Ramos (cell line): Measurements from ENCODE around the gene VDAC1.

Experiments
- in situ Hi-C: fragments of 300-500 bp; cut with MboI; formaldehyde crosslinking; loops from one replicate; pipeline ENCODE4 v1.14.3; 2022; ENCODE audit warnings: low sequenced_read_pairs; ENCODE audit not compliant: unreplicated experiment

The VDAC1 gene

GRCh38 chr5:134026521-134027287 lies 21.9 kb upstream of the VDAC1 start:
- in situ Hi-C loops: loop anchor here (25.0 kb wide), 1 partner anchor 261 kb away; no protein-coding TSS in a partner anchor

- in situ Hi-C loops: loop anchor here (25.0 kb wide), 1 partner anchor 262 kb away; no protein-coding TSS in a partner anchor
Measured at GRCh38 chr5:134025786-134026185, 21.0 kb upstream of the VDAC1 start.

GRCh38 chr5:134024811-134025210 lies 20.0 kb upstream of the VDAC1 start:
- in situ Hi-C loops: loop anchor here (25.0 kb wide), 1 partner anchor 262 kb away; no protein-coding TSS in a partner anchor

- in situ Hi-C loops: no loop called here
Measured at GRCh38 chr5:134022333-134022732, 17.6 kb upstream of the VDAC1 start.

DNA sequence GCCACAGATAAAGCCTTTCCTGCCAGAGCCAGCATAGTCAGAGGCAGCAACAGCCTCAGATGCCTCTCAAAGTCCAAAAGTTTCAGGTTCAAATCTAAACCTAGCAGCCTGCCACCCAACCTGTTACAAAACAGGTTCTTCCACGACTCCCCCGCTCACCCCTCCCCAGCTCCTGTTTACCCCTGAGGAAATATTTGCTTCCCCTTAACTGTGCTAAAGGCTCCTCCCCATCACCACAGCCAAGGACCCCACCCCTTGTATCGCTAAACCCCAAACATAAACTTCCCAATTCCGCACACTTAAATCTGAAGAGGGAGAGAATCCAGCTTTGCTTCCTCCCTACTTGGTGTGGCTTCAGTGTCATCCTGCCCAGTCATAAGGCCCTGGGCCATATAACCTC lies 15.4 kb upstream of the VDAC1 start:
- in situ Hi-C loops: no loop called here

DNA sequence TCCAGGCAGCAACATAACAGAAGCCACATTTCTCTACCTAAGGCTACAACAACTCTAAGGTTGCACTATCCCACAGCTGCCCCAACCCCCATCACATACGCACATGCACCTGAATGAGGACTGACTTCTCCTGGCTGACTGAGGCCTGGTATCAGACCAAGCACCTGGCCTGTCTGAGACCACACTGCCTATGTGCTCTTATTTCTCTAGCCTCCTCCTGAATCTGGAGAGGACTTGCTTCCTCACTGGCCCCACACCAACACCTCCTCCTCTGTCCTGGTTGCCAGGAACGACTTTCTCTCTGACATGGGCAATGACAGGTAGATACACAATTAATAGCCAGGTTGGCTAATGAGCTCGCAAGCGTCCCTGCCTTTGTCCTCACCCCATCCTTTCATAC lies 14.9 kb upstream of the VDAC1 start:
- in situ Hi-C loops: no loop called here

DNA sequence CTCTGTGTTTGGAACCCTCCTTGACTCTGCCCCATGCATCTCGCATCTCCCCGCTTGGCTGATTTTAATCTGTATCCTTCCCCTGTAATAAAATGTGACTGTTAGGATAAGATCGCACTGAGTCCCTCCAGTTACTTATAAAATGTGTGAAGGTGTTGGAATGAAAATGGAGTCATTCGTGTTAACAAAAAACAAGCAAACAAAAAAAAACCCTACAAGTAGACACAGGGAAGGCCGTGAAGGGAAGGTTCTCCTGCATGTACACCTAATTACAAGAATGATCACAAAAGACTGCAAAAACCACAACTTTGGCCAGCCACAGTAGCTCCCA lies 14.2 kb upstream of the VDAC1 start:
- in situ Hi-C loops: no loop called here

DNA sequence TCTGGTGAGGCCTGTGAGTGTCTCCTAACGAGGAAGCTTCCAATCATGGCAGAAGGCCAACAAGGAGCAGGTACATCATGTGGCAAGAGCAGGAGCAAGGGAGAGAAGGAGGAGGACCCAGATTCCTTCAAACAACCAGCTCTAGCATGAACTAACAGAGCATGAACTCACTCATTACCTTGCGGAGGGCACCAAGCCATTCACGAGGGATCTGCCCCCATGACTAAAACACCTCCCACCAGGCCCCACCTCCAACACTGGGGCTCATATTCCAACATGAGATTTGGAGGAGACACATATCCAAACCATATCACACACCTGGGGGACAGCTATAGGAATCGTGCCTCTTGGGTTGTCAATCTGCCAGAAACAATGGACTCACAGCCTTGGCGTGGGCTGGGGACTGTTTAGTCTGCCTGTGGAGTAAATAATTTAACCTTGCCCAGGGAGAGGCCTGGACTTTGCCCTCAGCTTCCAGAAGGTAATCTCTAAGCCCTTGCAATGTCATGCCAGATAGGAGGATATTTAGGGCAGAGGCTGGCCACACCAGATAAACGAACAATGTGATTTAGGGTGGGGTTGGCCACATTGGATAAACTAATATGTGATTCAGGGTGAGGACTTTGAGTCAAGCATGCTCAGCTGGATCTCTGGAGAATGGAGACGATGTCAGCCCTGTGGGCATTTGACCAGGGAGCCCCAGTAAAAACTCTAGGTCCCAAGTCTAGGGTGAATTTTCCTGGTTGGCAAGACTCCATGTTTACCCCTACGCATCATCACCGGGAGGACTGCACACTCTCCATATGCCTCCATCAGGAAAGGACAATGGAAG lies 13.6 kb upstream of the VDAC1 start:
- in situ Hi-C loops: no loop called here

GRCh38 chr5:134008266-134008749 lies 3.5 kb upstream of the VDAC1 start:
- in situ Hi-C loops: no loop called here

- in situ Hi-C loops: no loop called here
Measured at GRCh38 chr5:134007581-134008265, 2.9 kb upstream of the VDAC1 start.

GRCh38 chr5:134006115-134006514 lies 1.3 kb upstream of the VDAC1 start:
- in situ Hi-C loops: no loop called here

GRCh38 chr5:134005417-134006061 lies 764 bp upstream of the VDAC1 start:
- in situ Hi-C loops: no loop called here

DNA sequence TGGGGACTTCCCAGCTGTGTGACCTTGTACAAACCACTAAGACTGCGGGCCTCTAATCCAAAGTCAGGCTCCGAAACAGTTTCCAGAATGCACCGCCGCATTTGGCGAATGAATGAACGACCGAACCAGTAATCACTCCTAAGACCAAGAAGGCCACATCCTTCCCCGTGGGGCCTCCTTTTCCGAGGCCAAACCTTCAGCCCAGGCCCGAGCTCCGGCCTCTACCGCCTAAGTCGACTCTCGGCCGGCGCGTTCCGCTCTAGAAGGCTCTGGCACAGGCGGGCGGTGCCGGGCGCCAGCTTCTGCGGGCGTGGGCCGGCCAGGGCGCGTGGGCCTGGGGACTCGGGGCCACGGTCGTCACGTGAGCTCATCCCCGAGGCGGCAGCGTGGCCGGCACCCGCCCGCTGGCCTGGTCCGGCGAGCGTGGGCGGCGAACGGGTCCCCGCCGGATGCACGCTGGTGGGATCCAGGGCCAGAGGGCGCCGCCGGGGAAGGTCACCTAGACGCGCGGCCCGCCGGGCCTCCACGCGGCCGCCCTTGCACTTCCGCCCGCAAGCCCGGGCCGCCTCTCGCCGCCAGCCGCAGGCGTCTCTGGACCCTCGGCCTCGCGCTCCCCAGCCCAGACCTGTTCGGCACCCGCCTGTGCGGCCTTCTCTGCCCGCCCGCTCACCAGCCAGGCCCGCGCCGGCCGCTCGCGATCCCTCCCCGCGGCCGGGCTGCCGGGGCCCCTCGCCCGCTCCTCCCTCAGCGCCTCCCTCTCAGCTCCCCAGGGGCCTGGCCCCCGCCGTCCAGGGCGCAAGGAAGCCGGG lies 754 bp downstream of the VDAC1 start:
- in situ Hi-C loops: no loop called here

DNA sequence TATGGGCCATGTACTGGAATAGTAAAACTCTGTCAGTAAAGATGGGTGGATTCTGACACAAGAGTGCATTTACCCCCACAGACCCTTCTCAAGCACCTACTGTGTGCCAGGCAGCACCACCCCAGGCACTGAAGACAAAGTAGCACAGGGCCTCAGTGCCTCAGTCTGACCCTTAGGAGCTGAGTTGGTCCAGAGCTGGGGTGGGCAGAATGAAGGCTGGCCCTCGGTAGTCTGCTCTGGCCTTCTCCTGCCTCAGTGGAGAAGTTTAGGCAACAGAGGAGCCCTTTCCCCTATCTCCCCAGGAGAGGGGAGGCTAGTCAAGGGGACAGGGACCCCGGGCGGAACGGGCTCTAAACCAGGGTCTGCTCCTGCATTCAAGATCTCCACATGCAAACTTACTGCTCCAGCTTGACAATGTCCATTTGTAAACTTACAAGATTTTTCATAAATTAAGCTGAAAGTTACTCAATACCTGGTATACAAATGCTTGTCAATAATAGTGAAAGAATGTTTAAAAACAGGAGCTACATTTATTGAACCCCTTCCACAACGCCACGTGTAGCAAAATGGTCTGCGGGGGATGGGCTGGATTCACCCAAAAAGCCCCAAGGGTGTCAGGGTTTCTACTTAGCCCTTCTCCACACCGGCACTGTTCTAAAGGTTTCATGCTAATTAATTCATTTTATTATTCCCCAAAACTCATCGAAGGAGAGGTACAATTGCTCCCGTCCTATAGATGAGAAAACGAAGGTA lies 1.5 kb downstream of the VDAC1 start:
- in situ Hi-C loops: no loop called here

GRCh38 chr5:134001938-134002731 lies 2.6 kb downstream of the VDAC1 start:
- in situ Hi-C loops: no loop called here

- in situ Hi-C loops: no loop called here
Measured at GRCh38 chr5:134000696-134001453, 3.9 kb downstream of the VDAC1 start.

DNA sequence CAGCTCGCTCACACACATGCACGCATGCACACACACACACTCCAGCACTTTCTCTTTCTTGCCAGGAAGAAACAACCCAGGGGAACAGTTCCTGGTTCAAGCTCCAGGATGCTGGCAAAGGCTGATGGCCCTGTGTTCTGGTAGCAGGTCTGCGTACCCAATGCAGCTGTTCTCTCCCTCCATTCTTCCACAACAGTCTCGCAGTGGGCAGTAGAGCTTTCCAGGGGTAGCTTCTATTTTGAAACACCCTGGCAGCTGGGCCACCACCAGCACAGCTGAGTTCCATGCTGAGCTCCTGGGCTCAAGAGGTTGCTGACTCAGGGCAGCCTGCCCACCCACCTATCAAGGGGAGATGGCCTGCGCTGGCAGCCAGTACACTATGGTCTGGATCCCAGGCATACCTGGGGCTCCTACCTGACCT lies 4.7 kb downstream of the VDAC1 start:
- in situ Hi-C loops: no loop called here
